ENCODE results near the gene FRAS1. TPM values are rescaled to one million over a fixed set of nuclear protein-coding genes. Genes with fewer than 3 reads are reported as not detected.

Gene FRAS1
- total and polyA plus RNA-seq, 2 donors (not counting 3 experiments of a cell fraction or from before 2014, with no cell fraction given) = 1.4 to 3.6 TPM

GRCh38 chr4:78397292-78397630 is 340.1 kb downstream of the FRAS1 start:
- H3K27ac ChIP-seq (ENCODE audit: insufficient read depth, low read depth, low read length) = no peak overlapping the region
- H2AFZ ChIP-seq (ENCODE audit: low read depth, low read length) = no peak overlapping the region
- TF ChIP-seq POLR2AphosphoS5 (IDR thresholded peaks at IDR 0.05; ENCODE audit: insufficient read depth, low read depth, low read length) = no peak
- no peak for TF ChIP-seq POLR2A (IDR thresholded peaks at IDR 0.05; ENCODE audit: low read depth, low read length)
- TF ChIP-seq MYC (IDR thresholded peaks at IDR 0.05; ENCODE audit: low read depth, low read length) = no peak
- no peak for TF ChIP-seq GATA2 (IDR thresholded peaks at IDR 0.05; ENCODE audit: insufficient read depth, insufficient read length, low read depth, low read length)
- no peak for TF ChIP-seq FOS (IDR thresholded peaks at IDR 0.05; ENCODE audit: borderline replicate concordance, insufficient read depth, low read length)
- TF ChIP-seq, protein P1, sequence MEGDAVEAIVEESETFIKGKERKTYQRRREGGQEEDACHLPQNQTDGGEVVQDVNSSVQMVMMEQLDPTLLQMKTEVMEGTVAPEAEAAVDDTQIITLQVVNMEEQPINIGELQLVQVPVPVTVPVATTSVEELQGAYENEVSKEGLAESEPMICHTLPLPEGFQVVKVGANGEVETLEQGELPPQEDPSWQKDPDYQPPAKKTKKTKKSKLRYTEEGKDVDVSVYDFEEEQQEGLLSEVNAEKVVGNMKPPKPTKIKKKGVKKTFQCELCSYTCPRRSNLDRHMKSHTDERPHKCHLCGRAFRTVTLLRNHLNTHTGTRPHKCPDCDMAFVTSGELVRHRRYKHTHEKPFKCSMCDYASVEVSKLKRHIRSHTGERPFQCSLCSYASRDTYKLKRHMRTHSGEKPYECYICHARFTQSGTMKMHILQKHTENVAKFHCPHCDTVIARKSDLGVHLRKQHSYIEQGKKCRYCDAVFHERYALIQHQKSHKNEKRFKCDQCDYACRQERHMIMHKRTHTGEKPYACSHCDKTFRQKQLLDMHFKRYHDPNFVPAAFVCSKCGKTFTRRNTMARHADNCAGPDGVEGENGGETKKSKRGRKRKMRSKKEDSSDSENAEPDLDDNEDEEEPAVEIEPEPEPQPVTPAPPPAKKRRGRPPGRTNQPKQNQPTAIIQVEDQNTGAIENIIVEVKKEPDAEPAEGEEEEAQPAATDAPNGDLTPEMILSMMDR (IDR thresholded peaks at IDR 0.05; ENCODE audit: extremely low read depth in 1 of 2, insufficient read depth in 1 of 2, low read depth in 1 of 2, low read length in 2 of 2) = no peak
- TF ChIP-seq EZH2 (IDR thresholded peaks at IDR 0.05; ENCODE audit: borderline replicate concordance, low read depth, low read length, severe bottlenecking) = no peak
- no peak for TF ChIP-seq MAX (IDR thresholded peaks at IDR 0.05; ENCODE audit: insufficient read depth, insufficient read length)
- TF ChIP-seq JUN (IDR thresholded peaks at IDR 0.05; ENCODE audit: borderline replicate concordance, insufficient read depth, insufficient read length, low read depth) = no peak
- no peak overlapping the region for H3K4me3 ChIP-seq (replicated peaks in 1 of 3; ENCODE audit: insufficient read depth in 1 of 3, low read depth in 1 of 3, low read length in 3 of 3)
- H3K79me2 ChIP-seq (ENCODE audit: control insufficient read depth, insufficient read depth, low read length) = no peaks in the 10 kb centered on the region
- no peak for FAIRE-seq
- no peaks in the 10 kb centered on the region for H3K4me1 ChIP-seq (ENCODE audit: control insufficient read depth, extremely low read depth, insufficient read depth, low read length)
- H3K36me3 ChIP-seq (ENCODE audit: control insufficient read depth in 2 of 2, extremely low read depth in 1 of 2, insufficient read depth in 2 of 2, low read length in 2 of 2) = no peaks in the 10 kb centered on the region
- H3K27me3 ChIP-seq (ENCODE audit: control insufficient read depth in 2 of 2, insufficient read depth in 2 of 2, low read length in 2 of 2) = no peaks in the 10 kb centered on the region
- CTCF ChIA-PET = no interaction called here
- intact Hi-C loops (cut with micrococcal nuclease) = no loop called here
- no peaks in the 10 kb centered on the region for H3K9me3 ChIP-seq (replicated peaks; ENCODE audit: control insufficient read depth, insufficient read depth, low read length)
- no peaks in the 10 kb centered on the region for H4K20me1 ChIP-seq (replicated peaks; ENCODE audit: control insufficient read depth, extremely low read depth, insufficient read depth, low read length)
- no peak overlapping the region for H3K9ac ChIP-seq (replicated peaks; ENCODE audit: extremely low read depth, insufficient read depth, low read length)
- POLR2A ChIA-PET = no interaction called here
- no peaks in the 10 kb centered on the region for H3K9me1 ChIP-seq (replicated peaks; ENCODE audit: control insufficient read depth, extremely low read depth, insufficient read depth, low read length)
- H3K4me2 ChIP-seq (ENCODE audit: insufficient read depth, low read length) = no peak overlapping the region
- no peak for DNase-seq (ENCODE audit: low read depth, low spot score)
- dilution Hi-C loops (cut with MboI; ENCODE audit: extremely low pct_ligation_motif_present, low sequenced_read_pairs) = no loop called here
- BruUV-seq (replicated peaks) = no TSS peak

All from endothelial cell of umbilical vein (primary cell).